IMR-90 (cell line): ENCODE data around the gene FOXK1.

Experiments used
- BHLHE40 ChIP-seq: fragments of 150-350 bp; IDR thresholded peaks from 2 replicates; pipeline ENCODE4 v1.6.1; 2016; ENCODE audit warnings: mild to moderate bottlenecking, low read depth, low read length
- CTCF ChIP-seq: conservative IDR thresholded peaks from 2 replicates; pipeline ENCODE4 v1.5.1; 2012; ENCODE audit warnings: mild to moderate bottlenecking, low read depth, low read length, improper control_type of control experiment
- FOS ChIP-seq: fragments of 150-350 bp; IDR thresholded peaks from 2 replicates; pipeline ENCODE4 v1.6.1; 2016; ENCODE audit warnings: low read depth, low read length
- MAFK ChIP-seq: IDR thresholded peaks from 2 replicates; pipeline ENCODE4 v1.6.1; 2012; ENCODE audit warnings: low read depth, low read length, improper control_type of control experiment
- MXI1 ChIP-seq: IDR thresholded peaks from 2 replicates; pipeline ENCODE4 v1.6.1; 2012; ENCODE audit warnings: low read depth, mild to moderate bottlenecking, low read length, moderate library complexity, borderline replicate concordance
- POLR2A ChIP-seq: IDR thresholded peaks from 2 replicates; pipeline ENCODE4 v1.6.1; 2012; ENCODE audit warnings: mild to moderate bottlenecking, low read depth, low read length
- RAD21 ChIP-seq: IDR thresholded peaks from 2 replicates; pipeline ENCODE4 v1.6.1; 2012; ENCODE audit warnings: low read length, improper control_type of control experiment
- RCOR1 ChIP-seq: IDR thresholded peaks from 2 replicates; pipeline ENCODE4 v1.6.1; 2012; ENCODE audit warnings: mild to moderate bottlenecking, low read length, improper control_type of control experiment; ENCODE audit not compliant: insufficient replicate concordance
- SMC3 ChIP-seq: fragments of 150-350 bp; IDR thresholded peaks from 2 replicates; pipeline ENCODE4 v1.6.1; 2016; ENCODE audit warnings: low read depth, mild to moderate bottlenecking, antibody characterized with exemption, low read length, moderate library complexity

- TF ChIP-seq RCOR1 (no peak), CTCF (no peak), FOS (no peak), RAD21 (no peak), POLR2A (no peak), BHLHE40 (no peak), SMC3 (no peak), MAFK (no peak), MXI1 (no peak)
These were observed 125.0 kb downstream of the FOXK1 start for GRCh38 chr7:4806983-4807597.
